Measurements from ENCODE around the gene ADCY4.

Gene ADCY4

DNA sequence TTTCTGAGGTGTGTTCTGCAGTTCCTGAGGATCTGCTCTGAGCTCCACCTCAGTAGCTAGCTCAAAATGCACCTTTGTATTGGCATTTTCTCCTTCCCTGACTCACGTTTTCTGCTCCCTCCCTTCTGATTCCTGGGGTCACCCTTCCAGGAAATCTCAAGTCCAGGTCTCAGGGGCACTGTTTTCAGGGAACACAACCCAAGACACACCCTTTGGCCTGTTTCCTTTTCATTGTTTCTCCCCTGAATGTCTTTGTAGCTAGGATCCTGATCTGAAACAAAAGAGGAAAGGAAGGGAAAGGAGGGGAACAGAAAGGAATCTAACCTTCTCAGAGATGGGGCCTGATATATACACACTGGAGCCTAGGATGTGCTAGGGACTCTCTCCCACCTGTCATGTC lies 12.3 kb upstream of the ADCY4 start:
- TF ChIP-seq, protein P1, sequence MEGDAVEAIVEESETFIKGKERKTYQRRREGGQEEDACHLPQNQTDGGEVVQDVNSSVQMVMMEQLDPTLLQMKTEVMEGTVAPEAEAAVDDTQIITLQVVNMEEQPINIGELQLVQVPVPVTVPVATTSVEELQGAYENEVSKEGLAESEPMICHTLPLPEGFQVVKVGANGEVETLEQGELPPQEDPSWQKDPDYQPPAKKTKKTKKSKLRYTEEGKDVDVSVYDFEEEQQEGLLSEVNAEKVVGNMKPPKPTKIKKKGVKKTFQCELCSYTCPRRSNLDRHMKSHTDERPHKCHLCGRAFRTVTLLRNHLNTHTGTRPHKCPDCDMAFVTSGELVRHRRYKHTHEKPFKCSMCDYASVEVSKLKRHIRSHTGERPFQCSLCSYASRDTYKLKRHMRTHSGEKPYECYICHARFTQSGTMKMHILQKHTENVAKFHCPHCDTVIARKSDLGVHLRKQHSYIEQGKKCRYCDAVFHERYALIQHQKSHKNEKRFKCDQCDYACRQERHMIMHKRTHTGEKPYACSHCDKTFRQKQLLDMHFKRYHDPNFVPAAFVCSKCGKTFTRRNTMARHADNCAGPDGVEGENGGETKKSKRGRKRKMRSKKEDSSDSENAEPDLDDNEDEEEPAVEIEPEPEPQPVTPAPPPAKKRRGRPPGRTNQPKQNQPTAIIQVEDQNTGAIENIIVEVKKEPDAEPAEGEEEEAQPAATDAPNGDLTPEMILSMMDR (IDR thresholded peaks at IDR 0.05; ENCODE audit: insufficient read depth, low read length, missing control alignments): no peak

DNA sequence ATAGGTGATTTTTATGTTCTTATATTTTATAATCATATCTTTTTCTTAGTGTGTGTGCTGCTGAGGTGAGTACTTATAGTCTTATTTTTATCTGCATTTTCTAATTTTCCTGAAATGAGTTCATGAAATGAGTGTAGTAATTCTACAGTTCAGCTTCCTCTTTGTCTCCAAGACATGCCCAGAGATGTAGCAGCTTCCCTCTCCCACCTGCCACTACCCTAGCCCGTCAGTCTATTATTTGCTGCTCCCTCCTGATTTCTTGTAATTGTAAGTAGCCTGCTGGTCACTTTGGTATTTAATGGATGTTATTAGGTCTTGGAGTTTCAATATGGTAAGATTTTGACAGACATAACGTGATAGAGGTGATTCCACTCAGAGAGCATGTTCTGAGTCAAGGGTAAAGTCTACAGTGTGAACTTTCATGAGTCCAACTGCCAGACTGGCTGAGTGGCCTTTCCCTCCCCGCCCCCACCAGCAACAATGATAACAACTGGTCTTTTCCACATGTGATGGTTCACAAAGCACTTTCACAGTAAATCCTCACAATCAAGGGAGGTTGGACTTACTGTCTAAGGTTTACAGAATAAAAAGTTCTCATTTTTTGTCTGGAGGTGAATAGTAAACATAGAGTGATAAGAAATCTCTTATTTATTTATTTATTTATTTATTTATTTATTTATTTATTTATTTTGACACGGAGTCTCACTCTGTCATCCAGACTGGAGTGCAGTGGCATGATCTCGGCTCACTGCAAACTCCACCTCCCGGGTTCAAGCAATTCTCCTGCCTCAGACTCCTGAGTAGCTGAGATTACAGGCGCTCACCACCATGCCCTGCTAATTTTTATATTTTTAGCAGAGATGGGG lies 9.2 kb upstream of the ADCY4 start:
- CTCF ChIA-PET: interaction anchor here (0.7 to 5.7 kb wide), 7 partner anchors 8 to 97 kb away, joined by 3 to 101 read pairs (median 5); partner anchors contain the start of genes ADCY4, CBLN3 and KHNYN
- DNase-seq (ENCODE audit: low read depth, low spot score): no peak
- no peak overlapping the region for H3K4me3 ChIP-seq (ENCODE audit: low read depth, low read length)
- TF ChIP-seq, protein P1 (IDR thresholded peaks at IDR 0.05; ENCODE audit: insufficient read depth, low read length, missing control alignments): no peak
- POLR2A ChIA-PET: interaction anchor here (1.2 kb wide), 1 partner anchor 86 kb away, joined by 3 read pairs; the partner anchor contains the start of genes CBLN3 and KHNYN

More for the DNA sequence above, 12.3 kb upstream of the ADCY4 start:
- POLR2A ChIA-PET: no interaction called here
- no peak for DNase-seq (ENCODE audit: low read depth, low spot score)
- CTCF ChIA-PET: interaction anchor here (0.8 to 5.7 kb wide), 13 partner anchors 11 to 90 kb away, joined by 3 to 101 read pairs (median 5); partner anchors contain the start of genes ADCY4, CBLN3, CIDEB and KHNYN
- no peak overlapping the region for H3K4me3 ChIP-seq (ENCODE audit: low read depth, low read length)

DNA sequence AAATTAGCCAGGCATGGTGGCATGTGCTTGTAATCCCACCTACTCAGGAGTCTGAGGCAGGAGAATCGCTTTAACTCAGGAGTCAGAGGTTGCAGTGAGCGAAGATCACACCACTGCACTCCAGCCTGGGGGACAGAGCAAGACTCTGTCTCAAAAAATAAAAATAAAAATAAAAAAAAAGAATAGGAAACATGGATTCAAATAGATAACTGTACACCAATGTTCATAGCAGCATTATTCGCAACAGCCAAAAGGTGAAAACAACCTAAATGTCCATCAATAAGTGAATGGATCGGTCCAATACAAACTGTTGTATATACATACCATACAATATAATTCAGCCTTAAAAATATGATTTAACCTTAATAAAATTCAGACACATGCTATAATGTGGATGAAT lies 8.0 kb upstream of the ADCY4 start:
- DNase-seq (ENCODE audit: low read depth, low spot score): no peak
- ChIA-PET POLR2A (no interaction called here), CTCF (interaction anchor here (0.8 to 27.8 kb wide), 7 partner anchors 7 to 93 kb away, joined by 3 to 1633 read pairs (median 20); partner anchors contain the start of genes ADCY4, CBLN3, KHNYN and SDR39U1)
- TF ChIP-seq, protein P1 (IDR thresholded peaks at IDR 0.05; ENCODE audit: insufficient read depth, low read length, missing control alignments): no peak
- no peak overlapping the region for H3K4me3 ChIP-seq (ENCODE audit: low read depth, low read length)

DNA sequence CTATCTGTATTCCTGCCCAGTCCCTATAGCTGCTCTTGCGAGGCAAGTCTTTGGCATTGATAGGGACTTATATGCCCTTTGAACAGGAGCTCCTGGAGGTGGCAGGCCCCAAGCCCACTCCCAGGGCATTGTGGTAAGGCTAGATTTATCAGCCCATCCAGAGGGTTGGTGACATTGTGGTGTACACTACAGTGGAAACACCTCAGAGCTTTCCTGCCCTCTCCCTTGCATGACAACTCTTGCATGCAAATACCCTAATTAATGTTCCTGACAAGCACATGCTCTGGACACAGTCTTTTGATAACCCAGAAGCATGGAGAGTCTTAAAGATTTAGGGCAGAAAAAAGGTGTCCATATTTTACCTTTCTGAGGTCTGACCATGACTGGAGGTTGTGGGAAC lies 5.7 kb upstream of the ADCY4 start:
- POLR2A ChIA-PET: interaction anchor here (0.8 kb wide), 1 partner anchor 36 kb away, joined by 3 read pairs; no protein-coding TSS in a partner anchor
- no peak for DNase-seq (ENCODE audit: low read depth, low spot score)
- TF ChIP-seq, protein P1 (IDR thresholded peaks at IDR 0.05; ENCODE audit: insufficient read depth, low read length, missing control alignments): no peak
- CTCF ChIA-PET: interaction anchor here (0.9 to 37.5 kb wide), 7 partner anchors 9 to 87 kb away, joined by 3 to 1633 read pairs (median 17); partner anchors contain the start of genes CBLN3, CIDEB, DHRS1 and KHNYN
- H3K4me3 ChIP-seq (ENCODE audit: low read depth, low read length): no peak overlapping the region

DNA sequence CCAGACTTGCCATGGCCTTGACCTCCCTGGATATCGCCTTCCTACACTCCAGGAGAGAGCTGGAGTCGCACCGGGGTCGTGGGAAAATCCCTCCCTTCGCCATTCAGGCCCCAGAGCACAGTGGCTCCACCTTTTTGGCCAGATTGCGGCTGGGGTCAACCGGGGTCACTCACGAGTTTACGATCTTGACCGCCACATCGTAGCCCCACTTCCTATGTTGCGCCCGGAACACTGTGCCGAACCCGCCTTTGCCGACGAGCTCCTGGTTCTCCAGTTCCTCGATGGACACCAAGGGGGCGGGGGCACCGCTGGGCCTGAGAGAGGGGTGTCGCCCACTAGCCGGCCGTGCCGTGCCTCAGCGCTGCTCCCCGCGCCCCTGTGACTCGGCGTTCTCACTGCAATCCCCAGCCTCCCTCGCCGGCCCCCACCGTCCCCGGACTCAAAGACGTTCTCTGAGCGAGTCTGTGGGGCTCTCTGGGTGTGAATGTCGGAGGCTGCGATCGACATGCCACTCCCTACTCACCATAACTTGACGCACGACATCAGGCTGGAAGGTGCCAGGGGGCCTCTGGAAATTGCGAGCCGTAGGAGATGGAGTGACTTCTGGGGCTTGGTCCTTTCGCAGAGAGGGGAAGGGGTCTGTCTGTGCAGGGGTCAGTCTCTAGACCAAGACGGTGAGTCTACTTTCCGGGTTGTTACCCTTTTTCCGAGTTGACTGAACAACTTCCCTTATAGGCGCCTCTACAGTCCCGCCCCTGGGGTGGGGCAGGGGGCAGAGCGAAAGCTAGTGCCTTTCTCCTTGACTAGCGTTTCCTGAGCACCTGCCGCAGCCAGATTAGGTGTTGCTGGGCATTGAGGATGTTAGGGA lies 4.6 kb upstream of the ADCY4 start, which contains the start of gene RIPK3:
RIPK3 (minus strand) TSS at position 708 of the 868 bp plus-strand sequence; CDS start at position 543, 165 bp downstream.
- ChIA-PET CTCF (interaction anchor here (0.6 to 37.5 kb wide), 8 partner anchors 8 to 97 kb away, joined by 3 to 1633 read pairs (median 18); partner anchors contain the start of genes CBLN3, CIDEB, DHRS1 and KHNYN), POLR2A (interaction anchor here (0.8 kb wide), 1 partner anchor 37 kb away, joined by 3 read pairs; no protein-coding TSS in a partner anchor)
- TF ChIP-seq, protein P1 (IDR thresholded peaks at IDR 0.05; ENCODE audit: insufficient read depth, low read length, missing control alignments): no peak
- DNase-seq (ENCODE audit: low read depth, low spot score): no peak
- peak within 1 kb of the TSS; percentile 41 for H3K4me3 ChIP-seq (ENCODE audit: low read depth, low read length)

Measured in AG04449 (cell line).